Sigmoid colon (tissue), 4 donors: ENCODE results near the gene CYB561A3.

Source experiments
- EP300 ChIP-seq, 4 donors: sonication (generic); formaldehyde crosslinking; IDR thresholded peaks; one replicate each; pipeline ENCODE4 v1.6.1; 2017; ENCODE audit warnings: antibody characterized with exemption in 4 of 4
- POLR2A ChIP-seq, 2 donors: fragments of 450-650 bp; IDR thresholded peaks; one replicate each; pipeline ENCODE4 v1.6.1; 2016; ENCODE audit warnings: antibody characterized with exemption in 2 of 2, mild to moderate bottlenecking in 2 of 2, moderate library complexity in 2 of 2
- POLR2AphosphoS5 ChIP-seq, 4 donors: sonication (generic); formaldehyde crosslinking; IDR thresholded peaks; one replicate each; pipeline ENCODE4 v1.6.1; 2017; ENCODE audit warnings: antibody characterized with exemption in 4 of 4
- TF ChIP-seq, protein P1 (sequence below), 4 experiments: fragments of 450-650 bp in 3 of 4; fragments of 200-600 bp in 1 of 4; IDR thresholded peaks; one replicate each; pipeline ENCODE4 v1.5.1; 2016 to 2019; ENCODE audit warnings: antibody characterized with exemption in 4 of 4, mild to moderate bottlenecking in 3 of 4, moderate library complexity in 2 of 4

GRCh38 chr11:61352038-61352437 is 9.6 kb downstream of the CYB561A3 start:
- TF ChIP-seq, protein P1, sequence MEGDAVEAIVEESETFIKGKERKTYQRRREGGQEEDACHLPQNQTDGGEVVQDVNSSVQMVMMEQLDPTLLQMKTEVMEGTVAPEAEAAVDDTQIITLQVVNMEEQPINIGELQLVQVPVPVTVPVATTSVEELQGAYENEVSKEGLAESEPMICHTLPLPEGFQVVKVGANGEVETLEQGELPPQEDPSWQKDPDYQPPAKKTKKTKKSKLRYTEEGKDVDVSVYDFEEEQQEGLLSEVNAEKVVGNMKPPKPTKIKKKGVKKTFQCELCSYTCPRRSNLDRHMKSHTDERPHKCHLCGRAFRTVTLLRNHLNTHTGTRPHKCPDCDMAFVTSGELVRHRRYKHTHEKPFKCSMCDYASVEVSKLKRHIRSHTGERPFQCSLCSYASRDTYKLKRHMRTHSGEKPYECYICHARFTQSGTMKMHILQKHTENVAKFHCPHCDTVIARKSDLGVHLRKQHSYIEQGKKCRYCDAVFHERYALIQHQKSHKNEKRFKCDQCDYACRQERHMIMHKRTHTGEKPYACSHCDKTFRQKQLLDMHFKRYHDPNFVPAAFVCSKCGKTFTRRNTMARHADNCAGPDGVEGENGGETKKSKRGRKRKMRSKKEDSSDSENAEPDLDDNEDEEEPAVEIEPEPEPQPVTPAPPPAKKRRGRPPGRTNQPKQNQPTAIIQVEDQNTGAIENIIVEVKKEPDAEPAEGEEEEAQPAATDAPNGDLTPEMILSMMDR (IDR thresholded peaks at IDR 0.05): no peak
- TF ChIP-seq POLR2A (IDR thresholded peaks at IDR 0.05) (no peak), EP300 (IDR thresholded peaks at IDR 0.05) (no peak), POLR2AphosphoS5 (IDR thresholded peaks at IDR 0.05) (no peak)
